GM21723 (cell line): ENCODE measurements around the gene SPNS2.

Experiments
- ATAC-seq: cut with Tn5 transposase; IDR thresholded peaks from one replicate; pipeline ENCODE4 v1.9.1; 2021; ENCODE audit warnings: mild to moderate bottlenecking, moderate library complexity; ENCODE audit not compliant: unreplicated experiment

The SPNS2 gene

DNA sequence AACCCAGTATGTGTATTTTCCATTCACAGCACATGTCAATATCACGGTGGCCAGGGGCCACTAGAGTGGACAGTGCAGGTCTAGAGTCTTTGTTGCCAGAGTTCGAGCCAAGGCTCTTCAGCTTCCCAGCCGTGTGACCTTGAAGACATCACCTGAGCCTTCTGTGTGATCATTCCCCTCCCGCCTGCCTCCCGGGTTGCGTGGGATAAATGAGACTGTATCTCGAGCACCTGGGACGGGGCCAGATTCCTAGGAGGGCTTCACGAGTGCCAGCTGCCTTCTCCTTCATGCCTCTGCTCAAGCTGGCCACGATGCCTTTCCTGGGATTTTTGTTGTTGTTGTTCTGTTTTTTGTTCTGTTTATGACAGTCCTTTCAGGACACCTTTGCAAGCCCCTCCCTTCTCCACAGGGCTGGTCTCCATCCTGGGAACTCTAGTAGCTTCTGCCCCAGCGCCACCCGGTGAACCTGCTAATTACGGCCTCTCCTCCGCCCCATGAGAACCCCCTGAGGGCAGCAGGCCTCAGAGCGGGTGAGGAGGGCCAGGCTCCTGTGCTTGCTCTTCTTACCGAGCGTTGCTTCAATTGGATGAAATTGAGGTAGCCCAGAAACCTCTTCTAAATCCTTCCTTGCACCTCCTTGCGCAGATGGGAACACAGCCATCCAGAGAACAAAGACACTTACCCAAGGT lies 3.9 kb downstream of the SPNS2 start:
- no peak for ATAC-seq

DNA sequence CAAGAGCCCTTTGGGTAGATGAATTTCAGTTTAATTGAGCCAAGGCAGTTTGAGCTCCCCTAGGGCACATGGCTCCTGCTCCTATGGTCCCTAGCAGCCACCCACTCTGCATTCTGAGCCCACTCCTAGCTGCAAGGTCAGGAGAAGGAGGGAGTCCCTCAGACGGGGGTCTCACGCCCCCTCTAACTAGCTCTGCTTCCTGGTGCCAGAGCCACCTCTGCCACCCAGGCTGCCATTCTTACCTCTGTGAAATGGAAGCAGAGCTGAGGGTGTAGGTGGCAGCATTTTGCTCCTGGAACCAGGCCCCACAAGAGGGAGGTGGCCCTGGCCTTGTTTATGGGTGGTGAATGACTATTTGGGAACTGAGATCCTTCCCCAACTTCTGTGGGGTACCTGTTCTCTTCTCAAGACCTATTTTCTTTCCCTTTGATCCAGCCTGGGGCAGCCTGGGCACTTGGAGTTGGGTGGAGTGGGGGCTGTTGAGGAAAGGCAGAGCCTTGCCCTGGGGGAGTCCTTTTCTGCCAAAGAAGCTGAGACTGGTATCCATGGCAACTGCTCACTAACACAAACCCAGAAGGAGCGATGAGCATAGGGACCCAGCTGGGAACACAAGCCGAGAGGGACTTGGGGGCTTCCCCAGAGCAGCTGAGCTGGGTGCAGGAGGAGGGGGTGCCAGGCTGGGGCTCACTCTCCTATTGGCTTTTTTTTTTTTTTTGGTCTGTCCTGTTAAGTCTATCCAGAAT lies 4.8 kb downstream of the SPNS2 start:
- ATAC-seq: no peak

DNA sequence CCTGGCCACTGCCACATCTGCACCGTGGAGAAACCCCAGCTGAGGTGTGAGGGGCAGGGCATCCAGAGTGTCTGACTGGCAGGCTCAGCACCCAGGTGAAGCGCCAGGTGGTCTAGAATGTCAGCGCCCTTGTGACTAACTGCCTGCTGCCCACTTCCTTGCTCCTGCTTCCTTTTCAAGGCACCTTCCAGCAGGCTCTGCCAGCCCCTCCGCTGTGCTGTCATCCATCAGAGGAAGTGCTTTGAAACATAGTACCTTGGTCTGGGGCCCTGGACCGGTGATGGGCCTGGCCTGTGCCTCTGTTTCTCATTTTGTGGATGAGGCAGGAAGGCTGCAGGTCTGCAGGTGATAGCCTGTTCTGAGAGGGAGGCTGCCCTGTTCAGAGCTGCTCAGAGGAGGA lies 5.5 kb downstream of the SPNS2 start:
- ATAC-seq: no peak

DNA sequence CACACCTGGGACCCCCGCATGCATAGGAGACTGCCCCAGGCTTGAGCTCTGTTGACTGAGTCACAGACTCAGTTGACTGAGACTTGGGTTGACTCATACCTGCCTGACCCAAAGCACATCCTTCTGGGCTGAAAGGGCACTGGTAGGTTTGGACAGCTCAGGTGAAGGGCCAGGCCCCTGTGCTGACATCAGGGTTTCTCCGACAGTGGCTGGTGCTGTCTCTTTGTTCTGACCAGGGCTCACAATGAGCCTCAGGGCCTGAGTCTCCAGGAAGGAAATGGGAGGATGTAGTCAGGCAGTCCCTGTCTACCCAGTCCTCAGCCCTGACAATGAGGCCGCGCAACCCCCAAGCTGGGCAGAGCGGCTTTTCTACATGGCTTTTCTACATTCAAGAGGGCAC lies 6.5 kb downstream of the SPNS2 start:
- ATAC-seq: no peak

DNA sequence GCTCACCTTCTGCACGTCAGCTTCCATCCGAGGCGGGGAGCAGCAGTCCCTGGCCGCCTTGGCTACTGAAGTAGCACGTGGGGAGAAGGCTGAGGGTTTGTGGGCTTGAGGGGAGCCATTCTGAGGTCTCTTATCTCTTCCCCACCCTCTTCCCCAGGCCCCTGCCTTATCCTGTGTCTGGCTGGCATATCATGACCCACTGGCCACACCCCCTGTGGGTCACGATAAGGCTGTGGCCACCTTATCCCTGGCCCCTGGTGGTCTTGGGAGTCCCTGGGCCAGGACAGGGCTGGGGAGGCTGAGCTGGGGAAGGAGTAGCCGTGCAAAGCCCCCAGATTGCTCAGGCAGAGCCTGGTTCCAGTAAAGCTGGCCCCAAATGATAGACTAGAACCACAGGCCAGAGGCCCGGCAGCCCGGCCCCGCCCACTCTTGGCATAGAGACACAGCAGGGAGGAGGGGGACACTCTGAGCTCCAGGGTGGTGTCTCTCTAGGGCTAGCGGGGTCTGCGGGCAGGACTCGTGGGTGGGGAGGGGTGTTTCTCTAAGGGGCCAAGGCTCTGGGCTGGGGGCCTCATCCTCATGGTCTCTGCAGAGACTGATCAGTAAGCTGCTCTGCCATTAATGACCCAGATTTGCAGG lies 7.6 kb downstream of the SPNS2 start:
- no peak for ATAC-seq

DNA sequence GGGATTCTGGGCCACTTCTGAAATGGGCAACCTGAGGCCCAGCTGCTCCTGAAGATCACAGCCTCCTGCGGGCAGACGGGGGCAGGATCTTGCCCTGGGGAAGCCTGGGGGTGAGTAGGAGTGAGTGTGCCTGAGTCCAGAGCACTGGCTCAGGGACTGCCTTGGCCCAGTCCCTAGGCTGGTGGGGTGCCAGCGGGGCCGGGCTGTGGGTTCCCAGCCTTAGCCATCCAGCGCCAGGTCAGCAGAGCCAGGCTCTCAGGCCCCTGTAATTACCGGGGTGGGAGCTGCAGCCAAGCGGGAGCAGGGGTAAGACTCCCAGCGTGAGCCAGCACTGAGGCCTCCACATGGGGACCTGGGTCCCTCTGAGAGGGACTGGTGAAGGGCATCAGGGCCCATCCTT lies 8.2 kb downstream of the SPNS2 start:
- no peak for ATAC-seq

DNA sequence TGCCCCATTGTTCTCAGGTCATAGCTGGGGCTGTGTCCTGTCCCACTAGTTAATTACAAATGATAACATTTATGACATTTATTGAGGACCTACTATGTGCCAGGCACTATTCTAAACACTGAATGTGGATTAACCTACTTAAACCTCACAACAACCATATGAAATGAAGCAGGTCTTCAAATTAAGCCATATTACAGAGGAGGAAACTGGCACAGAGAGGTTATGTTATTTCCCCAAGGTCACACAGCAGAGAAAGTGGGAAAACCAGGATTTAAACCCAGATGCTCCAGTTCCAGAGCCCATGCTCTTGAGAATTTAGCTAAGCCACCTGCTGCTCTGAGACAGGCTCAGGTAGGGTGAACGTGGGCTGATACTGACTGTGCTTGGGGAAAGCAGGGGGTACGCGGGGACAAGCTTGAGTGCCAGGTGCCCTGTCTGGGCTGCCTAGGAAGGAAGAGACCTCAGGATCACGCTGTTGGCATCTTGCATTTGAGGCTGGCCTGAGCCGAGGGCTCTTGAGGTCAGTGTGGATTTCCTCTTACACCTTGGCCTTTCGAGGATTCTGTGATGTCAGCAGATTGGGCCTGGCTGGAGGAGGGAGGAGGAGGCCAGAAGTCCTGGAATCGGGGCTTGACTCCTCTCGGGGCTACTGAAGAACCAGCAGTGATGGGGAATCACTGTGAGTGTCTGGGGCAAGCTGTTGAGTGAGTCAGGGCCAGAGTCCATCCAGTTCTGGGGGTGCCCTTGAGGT lies 8.9 kb downstream of the SPNS2 start:
- no peak for ATAC-seq

DNA sequence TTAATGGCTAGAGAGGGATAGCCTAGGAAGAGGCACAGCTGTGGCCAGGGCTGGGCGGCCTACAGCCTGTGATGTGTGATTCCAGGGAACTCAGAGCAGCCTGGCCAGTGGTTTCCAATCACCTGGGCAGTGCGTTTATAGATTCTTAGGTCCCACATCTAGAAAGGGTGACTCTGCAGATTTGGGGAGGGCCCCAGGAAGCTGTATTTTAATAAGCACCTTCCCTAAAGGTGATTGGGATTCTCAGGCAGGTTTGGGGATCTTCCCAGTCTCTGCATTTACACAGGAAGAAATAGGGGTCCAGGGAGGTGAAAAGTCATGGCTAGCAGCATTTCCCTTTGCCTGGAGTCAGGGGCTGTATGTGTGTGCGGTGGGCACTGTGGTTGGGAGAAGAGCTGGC lies 9.5 kb downstream of the SPNS2 start:
- no peak for ATAC-seq

DNA sequence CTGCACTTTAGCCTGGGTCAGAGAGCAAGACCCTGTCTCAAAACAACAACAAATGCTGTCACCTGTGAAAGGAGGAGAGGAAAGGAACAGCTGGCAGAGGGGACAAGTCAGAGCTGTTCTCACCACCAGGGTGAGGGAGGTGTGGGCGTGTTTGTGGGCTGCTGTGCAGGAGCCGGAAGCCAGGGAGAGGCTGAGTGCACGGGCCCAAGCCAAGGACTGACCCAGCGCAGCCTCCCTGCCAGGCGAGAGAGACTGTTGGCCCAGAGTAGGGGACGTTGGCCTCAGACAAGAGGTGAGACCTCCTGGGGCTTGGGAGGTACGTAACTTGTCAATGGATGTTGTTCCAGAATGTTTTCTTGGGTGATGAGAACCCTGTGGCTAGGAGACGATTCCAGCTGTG lies 10.7 kb downstream of the SPNS2 start:
- ATAC-seq: no peak

DNA sequence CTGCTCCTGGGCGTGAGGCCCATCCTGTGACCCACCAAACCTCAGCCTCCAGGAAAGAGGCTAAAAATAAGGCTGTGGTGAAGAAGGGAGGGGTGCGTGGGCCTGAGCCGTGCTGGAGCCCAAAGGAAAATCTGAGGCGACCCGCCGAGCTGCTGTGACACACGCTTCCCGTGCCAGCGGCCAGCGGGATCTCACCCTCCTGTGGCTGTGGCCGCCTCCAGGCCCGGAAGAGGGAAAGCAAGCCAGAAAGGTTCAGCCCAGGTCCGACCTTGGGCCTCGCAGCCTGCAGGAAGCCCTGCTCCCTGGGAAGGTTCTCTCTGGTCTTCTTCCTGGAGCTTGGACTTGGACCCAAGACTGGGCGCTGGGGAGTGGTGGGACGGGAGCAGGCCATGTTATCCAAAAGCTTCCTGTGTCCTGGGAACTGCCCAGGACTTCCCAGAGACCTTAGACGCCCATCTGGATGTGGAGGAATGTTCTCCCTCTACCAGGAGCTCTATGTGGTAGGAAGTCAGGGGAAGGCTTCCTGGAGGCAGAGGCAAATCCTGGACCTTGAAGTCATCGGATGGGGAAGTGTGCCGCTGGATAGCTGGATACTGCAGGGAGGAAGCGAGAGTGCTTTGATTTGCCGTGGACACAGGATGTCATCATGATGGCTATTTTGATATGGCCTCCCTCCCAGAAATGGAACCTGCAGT lies 11.4 kb downstream of the SPNS2 start:
- ATAC-seq: no peak

DNA sequence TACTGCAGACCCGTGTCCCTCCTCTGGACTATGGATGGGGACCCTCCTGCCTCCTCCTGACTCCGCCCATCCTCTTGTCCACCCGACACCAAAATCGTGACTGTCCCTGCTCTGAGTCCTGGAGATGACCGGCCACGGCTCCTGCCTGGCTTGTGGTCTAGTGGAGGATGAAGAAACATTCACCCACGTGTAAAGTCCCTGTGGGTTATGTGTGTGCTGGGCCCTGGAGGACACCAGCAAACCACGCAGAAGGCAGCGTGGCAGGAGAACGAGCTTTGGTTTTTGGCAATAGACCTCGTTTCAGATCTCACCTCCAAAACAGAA lies 11.9 kb downstream of the SPNS2 start:
- no peak for ATAC-seq

DNA sequence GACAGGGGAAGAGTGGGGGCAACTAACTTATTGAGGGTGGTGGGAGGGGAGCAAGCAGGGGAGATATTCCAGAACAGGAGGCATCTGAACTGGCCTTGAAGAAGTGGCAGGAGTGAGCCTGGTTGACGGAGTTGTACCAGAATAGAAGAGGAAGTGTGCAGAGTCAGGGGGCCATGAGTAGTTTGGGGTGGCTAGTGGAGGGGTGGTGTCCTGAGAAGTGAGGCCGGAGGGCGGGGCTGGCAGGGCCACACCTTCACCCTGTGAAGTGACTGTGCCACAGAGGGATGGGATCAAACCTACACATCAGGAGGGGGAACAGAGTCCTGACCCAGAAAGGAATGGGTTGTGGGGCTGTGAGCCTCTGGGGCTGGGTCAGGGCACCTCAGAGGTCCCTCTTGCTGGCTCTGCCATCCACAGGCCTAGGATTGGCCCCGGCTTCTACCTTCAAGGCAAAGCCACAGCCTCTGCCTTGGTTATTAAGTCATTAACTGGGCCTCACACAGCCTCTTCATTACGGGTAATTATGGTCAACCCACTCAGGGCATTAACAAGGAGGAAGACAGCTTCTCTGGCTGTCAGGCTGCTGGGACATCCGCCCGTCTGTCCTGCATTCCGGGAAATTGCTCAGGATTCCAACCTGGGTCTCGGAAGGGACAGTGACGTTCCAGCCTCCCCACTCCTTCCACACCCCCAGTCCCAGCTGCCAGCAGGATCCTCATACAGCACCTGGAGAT lies 12.7 kb downstream of the SPNS2 start:
- ATAC-seq: no peak

DNA sequence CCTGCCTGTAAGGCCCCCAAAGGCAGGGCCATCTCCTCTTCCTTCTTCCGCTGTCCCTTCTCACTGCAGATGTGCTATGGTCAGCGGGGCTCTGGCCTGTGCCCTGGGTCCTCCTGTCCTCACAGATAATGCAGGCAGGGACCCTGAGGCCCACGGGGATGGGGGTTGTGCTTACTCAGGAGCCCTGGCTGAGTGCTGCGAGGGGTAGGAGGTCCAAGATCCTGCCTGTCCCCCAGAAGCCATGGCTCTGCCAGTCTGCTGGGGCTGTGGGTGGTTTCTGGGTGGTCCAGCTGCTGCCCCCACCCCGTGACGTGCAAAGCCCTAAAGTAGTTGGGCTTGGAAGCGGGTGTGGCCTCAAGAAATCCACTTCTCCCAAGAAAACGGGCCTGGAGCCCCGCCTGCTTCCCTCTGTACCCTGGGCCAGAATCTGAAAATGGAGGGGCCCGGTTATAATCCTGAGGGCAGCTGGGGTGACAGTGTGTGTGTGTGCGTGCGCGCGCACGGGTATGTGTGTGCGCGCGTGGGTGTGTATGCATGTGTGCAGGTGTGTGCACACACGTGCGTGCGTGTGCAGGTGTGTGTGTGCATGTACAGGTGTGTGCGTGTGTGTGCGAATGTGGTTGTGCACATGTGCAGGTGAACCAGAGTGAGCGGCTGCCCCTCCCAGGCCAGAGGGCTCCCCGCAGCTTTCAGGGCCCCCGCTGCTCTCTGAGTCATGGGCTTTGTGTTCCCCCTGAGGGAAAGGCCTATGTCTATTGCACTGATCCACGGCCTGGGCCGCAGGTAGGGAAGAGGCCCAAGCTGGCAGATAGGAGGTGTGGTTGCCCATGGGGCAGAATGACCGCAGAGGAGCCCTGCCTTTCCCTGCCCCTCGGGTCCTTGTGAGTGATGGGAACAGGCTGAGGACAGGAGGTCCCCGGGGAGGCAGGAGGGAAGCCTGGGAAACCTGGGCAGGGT lies 13.8 kb downstream of the SPNS2 start:
- ATAC-seq: no peak

DNA sequence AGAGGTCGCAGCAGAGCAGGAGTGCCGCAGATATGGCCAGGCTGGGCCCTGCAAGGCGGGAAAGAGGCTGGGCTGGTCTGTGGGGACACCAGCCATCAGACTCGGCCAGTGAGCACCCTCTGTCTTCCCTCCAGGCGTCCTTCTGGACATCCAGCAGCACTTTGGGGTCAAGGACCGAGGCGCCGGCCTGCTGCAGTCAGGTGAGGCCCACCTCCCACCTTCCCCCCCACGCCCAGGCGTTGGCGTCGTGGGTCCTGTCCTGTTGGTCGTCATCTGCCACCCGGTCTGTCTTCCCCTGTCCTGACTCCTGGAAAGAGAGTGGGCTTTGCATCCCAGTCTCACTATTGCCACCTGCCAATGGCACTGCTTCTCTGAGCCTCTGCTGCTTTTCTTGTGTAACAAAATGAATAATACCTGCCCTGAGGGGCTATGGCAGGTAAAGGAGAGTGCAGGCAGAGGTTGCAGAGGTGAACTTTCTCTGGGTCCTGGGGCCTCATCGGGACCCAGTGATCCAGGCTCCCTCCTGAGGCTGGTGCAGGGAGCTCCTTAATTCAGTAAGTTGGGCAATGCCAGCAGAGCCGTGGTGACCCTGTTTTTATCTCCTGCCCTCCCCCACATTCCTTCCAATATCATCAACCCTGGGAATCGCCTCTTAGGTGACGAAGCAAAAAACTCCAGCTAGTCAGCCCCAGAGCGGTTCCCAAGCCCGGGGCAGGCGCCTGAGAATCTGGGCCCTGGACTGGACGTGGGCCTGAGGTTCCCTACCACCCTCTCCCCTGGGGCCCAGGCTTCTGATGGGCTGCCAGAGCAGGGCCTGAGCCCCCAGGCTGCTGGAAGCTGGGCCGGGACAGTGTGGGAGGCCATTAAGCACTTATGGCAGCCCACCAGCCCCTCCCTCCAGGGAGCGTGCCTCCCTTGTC lies 14.7 kb downstream of the SPNS2 start:
- ATAC-seq: no peak

DNA sequence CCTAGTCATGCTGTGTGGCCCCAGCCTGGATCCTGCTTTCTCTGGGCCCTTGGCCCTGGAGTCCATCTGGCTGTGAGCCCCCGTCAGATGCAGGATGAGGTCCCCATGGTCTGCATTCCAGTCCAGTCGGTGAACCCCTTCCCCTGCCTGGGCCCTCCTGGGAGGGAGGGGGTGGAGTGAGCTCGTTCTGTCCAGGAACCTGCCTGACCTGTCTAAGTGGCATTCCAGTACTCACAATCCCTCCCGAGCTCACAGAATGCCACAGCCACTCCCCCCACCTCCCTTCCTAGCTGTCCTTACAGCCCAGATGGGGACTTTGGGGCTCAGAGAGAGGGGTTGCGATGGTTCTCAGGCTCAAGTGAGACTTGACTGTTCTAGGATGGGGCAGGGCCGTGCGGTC lies 15.5 kb downstream of the SPNS2 start:
- ATAC-seq: no peak

DNA sequence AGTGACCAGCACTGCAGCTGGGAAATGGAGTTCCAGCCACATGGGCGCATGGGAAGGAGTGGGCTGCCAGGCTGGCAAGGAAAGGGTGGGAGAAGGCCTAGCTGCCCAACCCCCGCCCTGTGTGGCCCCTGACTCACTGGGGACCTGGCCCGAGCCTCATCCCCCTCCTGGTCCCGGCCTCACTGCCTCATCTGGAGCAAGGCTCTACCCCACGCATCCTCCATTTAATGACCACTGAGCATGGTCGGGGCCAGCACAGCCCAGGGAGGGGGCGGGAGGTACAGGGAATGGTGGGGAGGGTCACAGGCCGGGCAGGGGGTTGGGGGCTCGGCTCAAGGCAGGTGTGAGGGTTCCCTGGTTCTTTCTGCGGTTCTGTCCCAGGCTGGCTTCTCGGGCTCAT lies 16.1 kb downstream of the SPNS2 start:
- no peak for ATAC-seq

DNA sequence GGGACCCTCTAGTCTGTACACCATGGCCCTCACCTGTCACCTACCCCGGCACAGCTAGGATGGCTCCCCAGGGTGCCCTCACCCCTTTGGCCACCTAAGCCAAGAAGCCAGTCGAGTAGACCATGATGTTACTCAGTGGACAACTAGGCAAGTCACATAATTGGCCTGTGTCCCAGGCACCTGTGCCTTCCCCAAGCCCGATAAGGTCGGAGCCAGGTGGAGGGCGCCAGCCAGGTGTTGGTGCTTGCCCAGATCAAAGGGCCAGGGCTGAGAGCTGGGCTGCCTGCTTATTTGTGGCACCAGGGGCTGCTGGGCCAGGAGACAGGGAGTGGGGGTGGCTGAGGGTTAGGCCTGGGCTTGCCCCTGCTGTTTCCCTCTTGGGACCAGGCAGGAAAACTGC lies 16.8 kb downstream of the SPNS2 start:
- ATAC-seq: no peak

DNA sequence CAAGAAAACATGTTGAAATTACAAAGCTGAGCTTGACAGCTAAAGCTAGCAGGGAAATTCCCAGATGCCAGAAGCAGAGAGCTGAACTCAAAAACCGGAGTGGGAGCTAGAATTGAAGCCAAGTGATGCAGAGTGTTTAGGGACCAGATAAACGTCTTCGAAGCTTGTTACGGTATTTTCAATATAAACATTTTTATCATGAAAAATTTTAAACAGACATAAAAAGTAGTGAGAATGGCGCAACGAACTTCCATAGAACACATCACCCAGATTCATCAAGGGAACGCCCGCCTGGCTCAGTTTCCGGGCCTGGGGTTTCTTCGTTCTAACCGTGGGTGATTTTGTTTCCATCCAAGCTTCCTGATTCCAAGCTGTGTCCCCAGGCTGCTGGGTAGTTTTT lies 18.1 kb downstream of the SPNS2 start:
- ATAC-seq: no peak
